Sigmoid colon (tissue), 3 donors: ENCODE data around the gene CHCHD6.

Source experiments
- POLR2A ChIP-seq, 2 donors: fragments of 450-650 bp; IDR thresholded peaks; one replicate each; pipeline ENCODE4 v1.6.1; 2016; ENCODE audit warnings: antibody characterized with exemption in 2 of 2, mild to moderate bottlenecking in 2 of 2, moderate library complexity in 2 of 2
- TF ChIP-seq, protein P1 (sequence below), 4 experiments: fragments of 450-650 bp in 3 of 4; fragments of 200-600 bp in 1 of 4; IDR thresholded peaks; one replicate each; pipeline ENCODE4 v1.5.1; 2016 to 2019; ENCODE audit warnings: antibody characterized with exemption in 4 of 4, mild to moderate bottlenecking in 3 of 4, moderate library complexity in 2 of 4

DNA sequence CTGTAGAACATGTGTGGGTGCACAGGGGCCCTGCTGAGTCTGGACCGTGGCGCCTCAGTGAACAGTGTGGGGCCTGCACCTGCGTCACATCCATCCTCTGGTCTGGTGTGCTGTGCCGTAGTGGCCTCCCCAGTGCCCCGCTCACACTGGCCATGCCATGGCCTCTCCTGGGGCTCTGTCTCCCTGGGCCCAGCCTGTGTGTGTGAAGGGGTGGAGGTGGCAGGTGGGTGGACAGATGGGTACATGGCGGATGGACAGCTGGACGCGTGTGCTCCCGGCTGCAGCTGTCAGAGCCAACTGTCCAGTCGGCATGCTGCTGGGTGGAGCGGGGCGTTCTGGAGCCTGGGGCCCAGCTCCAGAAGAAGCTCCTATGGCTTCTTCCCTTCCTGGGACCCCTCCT is 296.7 kb downstream of the CHCHD6 start:
- TF ChIP-seq, protein P1, sequence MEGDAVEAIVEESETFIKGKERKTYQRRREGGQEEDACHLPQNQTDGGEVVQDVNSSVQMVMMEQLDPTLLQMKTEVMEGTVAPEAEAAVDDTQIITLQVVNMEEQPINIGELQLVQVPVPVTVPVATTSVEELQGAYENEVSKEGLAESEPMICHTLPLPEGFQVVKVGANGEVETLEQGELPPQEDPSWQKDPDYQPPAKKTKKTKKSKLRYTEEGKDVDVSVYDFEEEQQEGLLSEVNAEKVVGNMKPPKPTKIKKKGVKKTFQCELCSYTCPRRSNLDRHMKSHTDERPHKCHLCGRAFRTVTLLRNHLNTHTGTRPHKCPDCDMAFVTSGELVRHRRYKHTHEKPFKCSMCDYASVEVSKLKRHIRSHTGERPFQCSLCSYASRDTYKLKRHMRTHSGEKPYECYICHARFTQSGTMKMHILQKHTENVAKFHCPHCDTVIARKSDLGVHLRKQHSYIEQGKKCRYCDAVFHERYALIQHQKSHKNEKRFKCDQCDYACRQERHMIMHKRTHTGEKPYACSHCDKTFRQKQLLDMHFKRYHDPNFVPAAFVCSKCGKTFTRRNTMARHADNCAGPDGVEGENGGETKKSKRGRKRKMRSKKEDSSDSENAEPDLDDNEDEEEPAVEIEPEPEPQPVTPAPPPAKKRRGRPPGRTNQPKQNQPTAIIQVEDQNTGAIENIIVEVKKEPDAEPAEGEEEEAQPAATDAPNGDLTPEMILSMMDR (IDR thresholded peaks at IDR 0.05): no peak
- no peak for TF ChIP-seq POLR2A (IDR thresholded peaks at IDR 0.05)
